Naive B cell (primary cell): Measurements from ENCODE around the gene DGLUCY. TPM values are rescaled to one million over a fixed set of nuclear protein-coding genes. Genes with fewer than 3 reads are reported as not detected.
"Not testable (repeated sequence)": the region's sequence is repeated elsewhere in the genome, so short reads cannot be mapped to it uniquely, and the experiment has no call there.

ENCODE experiments used
- ATAC-seq, 2 donors: fragments of 150-1000 bp; cut with Tn5 transposase; 2 replicates each; pipeline ENCODE4 v1.10.0; 2021; ENCODE audit warnings: low read depth in 2 of 2, mild to moderate bottlenecking in 2 of 2, moderate library complexity in 2 of 2
- DNase-seq: peaks from one replicate; pipeline ENCODE4 v3.0.0; 2022
- H3K27ac Mint-ChIP-seq, 6 donors: one replicate each; pipeline ENCODE4 v1.8.0; 2020 to 2022; ENCODE audit warnings: mild to moderate bottlenecking in 6 of 6, mixed read lengths in 6 of 6, moderate library complexity in 5 of 6, inconsistent platforms in 2 of 6
- H3K27me3 Mint-ChIP-seq, 3 donors: one replicate each; pipeline ENCODE4 v1.8.0; 2021 to 2022; ENCODE audit warnings: mixed read lengths in 3 of 3, mild to moderate bottlenecking in 1 of 3
- H3K36me3 Mint-ChIP-seq, 2 donors: one replicate each; pipeline ENCODE4 v1.8.0; 2020 to 2022; ENCODE audit warnings: mixed read lengths in 2 of 2, inconsistent platforms in 1 of 2, mild to moderate bottlenecking in 1 of 2
- H3K4me1 Mint-ChIP-seq, 3 donors: one replicate each; pipeline ENCODE4 v1.8.0; 2020 to 2022; ENCODE audit warnings: mixed read lengths in 3 of 3, inconsistent platforms in 1 of 3, mild to moderate bottlenecking in 1 of 3, moderate library complexity in 1 of 3
- H3K4me3 Mint-ChIP-seq, 8 donors: one replicate each; pipeline ENCODE4 v1.8.0; 2020 to 2022; ENCODE audit warnings: mild to moderate bottlenecking in 8 of 8, mixed read lengths in 8 of 8, moderate library complexity in 8 of 8, inconsistent platforms in 2 of 8
- H3K9me3 Mint-ChIP-seq, 7 donors: one replicate each; pipeline ENCODE4 v1.8.0; 2020 to 2022; ENCODE audit warnings: mixed read lengths in 7 of 7, mild to moderate bottlenecking in 5 of 7, inconsistent platforms in 2 of 7, moderate library complexity in 1 of 7
- polyA plus RNA-seq, 6 donors: library from polyadenylated mRNA; unstranded; fragments of 300-500 nt; fragmentation: Illumina TruSeq; gene quantifications; one replicate each; pipeline ENCODE4 v1.2.3, GENCODE V29; 2021; ENCODE audit warnings: low read depth in 6 of 6

The DGLUCY gene
- polyA plus RNA-seq, 6 donors from 2014 or later = 29.3 to 54.3 (median 37.7) TPM

GRCh38 chr14:91245616-91246015, 131.7 kb downstream of the DGLUCY start:
- H3K27ac Mint-ChIP-seq, H3K4me3 Mint-ChIP-seq, H3K9me3 Mint-ChIP-seq, DNase-seq, H3K36me3 Mint-ChIP-seq, ATAC-seq, H3K27me3 Mint-ChIP-seq: not testable (repeated sequence)
- peaks cover 57 to 78% (median 57%) of the 10 kb centered on the region in 3 donors for H3K4me1 Mint-ChIP-seq

DNA sequence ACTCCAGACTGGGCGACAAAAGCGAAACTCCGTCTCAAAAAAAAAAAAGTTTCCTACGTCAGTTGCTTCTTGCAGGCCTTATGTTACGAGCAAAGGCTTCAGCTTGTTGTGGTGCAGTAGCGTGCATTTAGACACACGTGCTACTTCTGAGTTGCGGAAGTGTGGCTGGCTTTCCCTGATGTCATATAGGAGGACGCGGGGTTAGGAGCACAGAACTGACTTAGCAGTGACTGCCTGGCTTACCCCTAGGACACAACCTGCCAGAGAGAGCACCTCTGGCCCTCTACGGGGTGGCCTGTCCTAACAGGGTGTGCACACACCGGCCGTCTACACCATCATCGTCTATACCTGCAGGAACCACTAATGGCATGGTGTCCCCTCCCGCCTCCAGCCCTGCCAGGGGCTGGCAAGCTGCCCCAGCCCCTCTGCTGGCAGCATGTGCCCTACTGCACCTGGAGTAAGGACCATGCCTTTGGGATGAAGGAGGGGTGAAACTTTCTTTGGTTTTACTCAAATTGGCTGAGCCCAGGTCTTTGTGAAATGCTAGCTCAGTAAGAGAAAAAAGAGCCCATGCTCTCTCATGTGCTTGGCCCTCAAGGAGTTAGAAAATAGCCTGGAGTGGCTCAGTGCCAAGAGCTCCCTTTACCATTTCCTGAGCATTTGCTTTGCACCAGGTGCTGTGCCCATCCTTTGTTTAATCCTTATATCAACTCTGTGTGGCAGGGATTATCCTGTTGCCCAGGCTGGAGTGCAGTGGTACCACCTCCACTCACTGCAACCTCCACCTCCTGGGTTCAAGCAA, 132.4 kb downstream of the DGLUCY start:
- Mint-ChIP-seq H3K36me3 (peaks cover 0 to 8% of the 10 kb centered on the region in 2 donors), H3K27me3 (no peaks in the 10 kb centered on the region), H3K4me1 (peaks cover 55 to 77% (median 60%) of the 10 kb centered on the region in 3 donors), H3K4me3 (no peak overlapping the region), H3K27ac (peak overlapping the region in 2 of 6 donors; percentile 70 to 76), H3K9me3 (peaks cover 0 to 6% (median 4%) of the 10 kb centered on the region in 7 donors)
- no peak for ATAC-seq
- DNase-seq = no peak

DNA sequence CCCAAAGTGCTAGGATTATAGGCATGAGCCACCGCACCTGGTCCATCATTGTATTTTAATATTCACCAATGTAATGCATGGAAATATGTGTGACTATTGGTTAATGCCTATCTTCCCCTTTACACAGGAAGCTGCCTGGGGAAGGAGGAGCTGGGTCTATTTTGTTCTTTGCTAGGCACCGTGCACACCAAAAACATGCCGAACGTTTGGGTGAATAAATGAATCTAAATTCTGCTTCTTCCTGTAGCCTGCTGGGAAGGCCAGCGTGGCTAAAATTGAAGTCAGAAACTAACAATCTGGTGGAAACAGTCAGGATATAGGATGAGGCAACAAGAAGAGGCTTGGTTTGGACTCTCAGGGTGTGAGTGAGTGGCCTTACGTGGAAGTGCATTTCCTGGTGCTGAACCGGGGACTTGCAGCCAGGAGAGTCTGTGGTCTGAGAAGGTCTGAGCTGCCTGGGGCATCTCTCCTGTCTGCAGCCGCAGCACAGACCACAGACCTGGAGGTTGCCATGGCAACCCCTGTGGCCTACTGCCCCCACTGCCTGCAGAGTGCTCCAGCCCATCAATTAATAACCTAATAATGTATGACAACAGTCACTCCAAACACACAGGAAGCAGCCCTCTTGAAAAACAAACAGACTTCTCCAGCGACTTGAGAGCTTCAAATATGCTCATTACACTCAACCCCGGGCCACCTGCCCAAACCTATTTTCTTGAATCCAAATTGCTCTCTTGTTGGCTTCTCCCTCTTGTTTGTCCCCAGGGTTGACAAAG, 136.2 kb downstream of the DGLUCY start:
- ATAC-seq (peak; percentile 52 to 64), DNase-seq (peak; percentile 38)
- H3K27ac Mint-ChIP-seq = peak overlapping the region; percentile 76 to 97 (median 92)
- H3K4me1 Mint-ChIP-seq = peaks cover 33 to 63% (median 42%) of the 10 kb centered on the region in 3 donors
- H3K36me3 Mint-ChIP-seq = peaks cover 0 to 5% of the 10 kb centered on the region in 2 donors
- peak overlapping the region; percentile 29 to 85 (median 74) for H3K4me3 Mint-ChIP-seq
- peaks cover 0 to 6% (median 4%) of the 10 kb centered on the region in 7 donors for H3K9me3 Mint-ChIP-seq
- no peaks in the 10 kb centered on the region for H3K27me3 Mint-ChIP-seq

- ATAC-seq (no peak), DNase-seq (no peak)
- no peaks in the 10 kb centered on the region for H3K27me3 Mint-ChIP-seq
- H3K36me3 Mint-ChIP-seq = peaks cover 0 to 5% of the 10 kb centered on the region in 2 donors
- peak overlapping the region in 5 of 8 donors; percentile 12 to 85 (median 61) for H3K4me3 Mint-ChIP-seq
- peaks cover 34 to 58% (median 40%) of the 10 kb centered on the region in 3 donors for H3K4me1 Mint-ChIP-seq
- peak overlapping the region in 5 of 6 donors; percentile 16 to 95 (median 86) for H3K27ac Mint-ChIP-seq
- H3K9me3 Mint-ChIP-seq = peaks cover 0 to 6% (median 4%) of the 10 kb centered on the region in 7 donors
Measured at GRCh38 chr14:91250912-91251311, 137.0 kb downstream of the DGLUCY start.

GRCh38 chr14:91252871-91253794, 139.3 kb downstream of the DGLUCY start:
- Mint-ChIP-seq H3K27me3 (no peaks in the 10 kb centered on the region), H3K27ac (peak overlapping the region in 3 of 6 donors; percentile 34 to 90 (median 63)), H3K9me3 (peaks cover 0 to 2% (median 0%) of the 10 kb centered on the region in 7 donors), H3K4me1 (peaks cover 36 to 56% (median 47%) of the 10 kb centered on the region in 3 donors), H3K4me3 (peak overlapping the region; percentile 71 to 92 (median 85)), H3K36me3 (no peaks in the 10 kb centered on the region)
- DNase-seq (peak; percentile 49), ATAC-seq (peak; percentile 50 to 56)

GRCh38 chr14:91253795-91254323, 140.0 kb downstream of the DGLUCY start:
- DNase-seq = no peak
- Mint-ChIP-seq H3K9me3 (peaks cover 0 to 2% (median 0%) of the 10 kb centered on the region in 7 donors), H3K4me3 (peak overlapping the region; percentile 78 to 93 (median 86)), H3K36me3 (no peaks in the 10 kb centered on the region), H3K27ac (peak overlapping the region in 5 of 6 donors; percentile 33 to 80 (median 70)), H3K27me3 (no peaks in the 10 kb centered on the region), H3K4me1 (peaks cover 32 to 53% (median 48%) of the 10 kb centered on the region in 3 donors)
- ATAC-seq = no peak

DNA sequence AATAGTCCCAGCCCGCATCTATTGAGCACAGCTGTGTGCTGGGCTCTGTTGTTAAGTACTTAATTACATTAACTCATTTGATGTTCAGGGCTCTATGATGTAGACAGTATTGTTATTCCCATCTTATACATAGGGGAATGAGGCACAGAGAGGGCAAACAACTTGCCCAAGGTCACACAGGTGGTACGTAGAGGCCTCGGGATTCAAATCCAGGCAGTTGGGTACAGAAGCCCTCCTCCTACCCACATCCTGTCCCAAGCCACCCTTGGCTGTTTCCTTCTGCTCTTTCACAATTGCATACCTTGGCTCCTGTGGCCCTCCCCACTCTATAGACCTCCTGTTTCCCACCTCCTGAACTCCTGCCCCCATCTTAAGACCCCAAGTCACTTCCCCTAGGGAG, 140.6 kb downstream of the DGLUCY start:
- no peak for DNase-seq
- Mint-ChIP-seq H3K27ac (peak overlapping the region in 4 of 6 donors; percentile 34 to 72 (median 62)), H3K9me3 (peaks cover 0 to 2% (median 0%) of the 10 kb centered on the region in 7 donors), H3K36me3 (no peaks in the 10 kb centered on the region), H3K4me3 (peak overlapping the region; percentile 78 to 93 (median 86)), H3K4me1 (peaks cover 31 to 52% (median 47%) of the 10 kb centered on the region in 3 donors), H3K27me3 (no peaks in the 10 kb centered on the region)
- no peak for ATAC-seq

DNA sequence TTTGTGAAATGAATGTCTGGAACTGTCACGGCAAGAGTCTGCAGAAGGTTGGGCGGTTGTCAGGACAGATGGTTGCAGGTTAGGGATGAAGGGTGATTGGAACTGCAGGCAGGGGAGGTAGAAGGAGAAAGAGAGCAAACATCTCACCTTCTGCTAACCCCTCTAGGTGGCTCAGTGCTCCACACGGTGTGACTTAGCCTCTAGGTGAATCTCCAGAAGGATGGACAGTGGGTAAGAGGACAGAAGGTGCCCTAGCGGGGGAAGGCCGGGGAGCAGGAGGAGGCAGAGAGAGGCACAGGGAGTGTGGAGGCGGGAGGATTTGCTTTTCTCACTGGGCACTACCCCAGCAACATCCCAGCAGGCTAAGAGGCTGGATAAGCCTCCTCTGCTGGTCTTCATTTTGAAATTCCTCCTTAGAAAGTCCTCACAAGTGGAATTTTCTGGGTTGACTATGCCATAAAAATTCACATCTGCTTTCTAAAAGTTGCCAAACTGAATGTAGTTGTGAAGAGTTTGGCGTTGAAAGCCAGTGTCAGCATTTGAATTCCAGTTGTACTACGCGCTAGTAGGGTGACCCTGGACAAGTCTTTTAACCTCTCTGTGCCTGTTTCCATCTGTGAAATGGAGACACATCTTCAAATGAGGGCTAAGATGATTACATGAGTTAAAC, 141.3 kb downstream of the DGLUCY start:
- Mint-ChIP-seq H3K9me3 (no peaks in the 10 kb centered on the region), H3K27me3 (no peaks in the 10 kb centered on the region), H3K4me3 (peak overlapping the region in 6 of 8 donors; percentile 2 to 93 (median 82)), H3K4me1 (peaks cover 25 to 45% (median 40%) of the 10 kb centered on the region in 3 donors), H3K27ac (no peak overlapping the region), H3K36me3 (no peaks in the 10 kb centered on the region)
- ATAC-seq (no peak), DNase-seq (no peak)

GRCh38 chr14:91256661-91257060, 142.8 kb downstream of the DGLUCY start:
- Mint-ChIP-seq H3K4me3 (no peak overlapping the region), H3K9me3 (peaks cover 0 to 4% (median 0%) of the 10 kb centered on the region in 7 donors)

GRCh38 chr14:91257328-91258010, 143.6 kb downstream of the DGLUCY start:
- ATAC-seq (no peak), DNase-seq (no peak)
- H3K4me1 Mint-ChIP-seq = peaks cover 20 to 26% (median 23%) of the 10 kb centered on the region in 3 donors
- peak overlapping the region in 3 of 8 donors; percentile 9 to 67 (median 37) for H3K4me3 Mint-ChIP-seq
- H3K36me3 Mint-ChIP-seq = no peaks in the 10 kb centered on the region
- peak overlapping the region in 3 of 6 donors; percentile 25 to 80 (median 76) for H3K27ac Mint-ChIP-seq
- peaks cover 0 to 4% (median 0%) of the 10 kb centered on the region in 7 donors for H3K9me3 Mint-ChIP-seq
- no peaks in the 10 kb centered on the region for H3K27me3 Mint-ChIP-seq

More at GRCh38 chr14:91256661-91257060, 142.8 kb downstream of the DGLUCY start:
- DNase-seq (no peak), ATAC-seq (no peak)
- Mint-ChIP-seq H3K36me3 (no peaks in the 10 kb centered on the region), H3K27me3 (no peaks in the 10 kb centered on the region), H3K4me1 (peaks cover 20 to 32% (median 28%) of the 10 kb centered on the region in 3 donors), H3K27ac (peak overlapping the region in 1 of 6 donors; percentile 7)

- peaks cover 20 to 25% (median 23%) of the 10 kb centered on the region in 3 donors for H3K4me1 Mint-ChIP-seq
- ATAC-seq (no peak), DNase-seq (no peak)
- peaks cover 0 to 2% (median 0%) of the 10 kb centered on the region in 3 donors for H3K27me3 Mint-ChIP-seq
- H3K27ac Mint-ChIP-seq = peak overlapping the region in 3 of 6 donors; percentile 25 to 80 (median 76)
- H3K4me3 Mint-ChIP-seq = peak overlapping the region in 1 of 8 donors; percentile 67
- H3K9me3 Mint-ChIP-seq = peaks cover 0 to 4% (median 0%) of the 10 kb centered on the region in 7 donors
- H3K36me3 Mint-ChIP-seq = no peaks in the 10 kb centered on the region
Measured at GRCh38 chr14:91258011-91258618, 144.2 kb downstream of the DGLUCY start.
